AG08396 (cell line): Measurements from ENCODE around the gene ANKS1A.

ENCODE experiments used
- DNase-seq: peaks from one replicate; pipeline ENCODE4 v3.0.0; 2012; ENCODE audit warnings: low spot score, mixed read lengths

The ANKS1A gene

GRCh38 chr6:35054106-35054742, 165.2 kb downstream of the ANKS1A start:
- no peak for DNase-seq

DNA sequence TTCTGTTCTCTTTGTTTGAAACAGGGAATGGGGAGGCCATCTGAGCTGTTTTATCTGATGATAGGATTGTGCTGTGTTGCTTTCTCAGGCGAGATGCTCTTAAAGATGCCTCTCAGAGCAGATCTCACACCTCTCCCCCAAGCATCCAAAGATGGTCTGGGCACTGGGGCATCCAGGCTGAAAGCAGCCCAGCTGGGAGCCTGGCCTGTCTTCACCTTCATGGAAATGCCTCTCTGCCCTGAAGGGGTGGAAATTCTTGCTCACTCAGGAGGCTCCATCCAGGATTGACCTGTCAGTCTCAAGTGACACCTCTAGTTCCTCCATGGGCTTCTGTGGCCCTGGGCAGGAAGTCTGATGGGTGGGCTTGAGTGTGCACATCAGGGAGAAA, 165.7 kb downstream of the ANKS1A start:
- no peak for DNase-seq

DNA sequence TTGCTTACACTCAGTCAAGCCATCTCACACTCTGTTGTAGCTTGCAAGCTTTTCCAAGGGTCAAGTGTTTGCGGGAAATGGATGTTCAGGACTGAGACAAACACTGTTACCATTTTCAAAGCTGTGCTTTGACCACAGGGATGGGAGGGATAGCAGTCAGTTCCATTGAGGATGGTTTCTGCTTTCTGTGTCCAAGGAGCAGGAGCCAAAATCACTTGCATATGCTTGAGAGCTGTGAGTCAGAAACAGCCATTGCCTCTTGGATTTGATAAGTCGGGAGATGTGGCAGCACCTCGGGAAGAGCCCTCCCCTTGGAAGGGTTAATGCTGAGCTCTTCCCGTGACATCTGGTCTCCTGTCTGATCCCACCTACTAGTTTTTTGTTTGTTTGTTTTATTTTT, 166.8 kb downstream of the ANKS1A start:
- no peak for DNase-seq

- DNase-seq: no peak
These were observed 167.9 kb downstream of the ANKS1A start for GRCh38 chr6:35056952-35057351.

GRCh38 chr6:35057449-35058357, 168.6 kb downstream of the ANKS1A start:
- DNase-seq: no peak

- no peak for DNase-seq
These were observed 169.3 kb downstream of the ANKS1A start for GRCh38 chr6:35058358-35058675.

- no peak for DNase-seq
These were observed 169.9 kb downstream of the ANKS1A start for GRCh38 chr6:35058865-35059522.

GRCh38 chr6:35059596-35060345, 170.7 kb downstream of the ANKS1A start:
- DNase-seq: no peak

GRCh38 chr6:35061102-35061615, 172.1 kb downstream of the ANKS1A start:
- no peak for DNase-seq

DNA sequence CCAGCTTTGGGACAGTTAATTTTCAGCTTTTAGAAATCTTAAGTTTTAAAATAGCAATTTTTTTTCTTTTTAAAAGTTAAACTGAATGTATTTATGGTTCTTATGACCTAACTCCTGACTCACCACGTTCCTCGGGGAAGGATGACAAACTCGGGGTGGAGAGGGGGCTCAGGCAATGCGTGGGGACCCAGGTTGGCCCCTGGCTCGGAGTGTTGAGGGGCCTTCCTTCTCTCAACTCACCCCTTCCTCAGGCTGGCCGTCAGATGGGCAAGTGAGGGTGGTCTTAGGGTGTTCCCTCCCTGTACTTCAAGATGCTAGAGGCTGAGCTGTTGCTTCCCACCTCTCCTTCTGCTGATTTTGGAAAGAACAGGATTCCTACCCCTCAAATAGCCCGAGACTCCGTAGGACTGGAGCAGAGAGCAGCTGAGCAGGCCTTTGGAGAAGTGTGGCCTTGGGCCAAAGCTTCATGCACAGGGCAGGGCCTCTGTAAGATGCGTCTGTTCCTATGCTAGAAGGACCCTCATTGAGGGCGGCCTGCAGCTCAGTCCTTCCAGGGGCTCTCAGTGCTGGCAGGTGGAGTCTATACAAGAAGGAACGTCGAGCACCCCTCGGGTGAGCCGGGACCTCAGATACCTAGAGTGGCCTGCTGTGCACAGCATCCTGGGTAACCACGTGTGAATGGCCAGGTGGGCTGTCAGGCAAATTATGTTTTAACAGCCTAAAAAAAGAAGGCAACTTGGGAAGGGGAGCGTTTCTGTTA, 172.8 kb downstream of the ANKS1A start:
- no peak for DNase-seq

GRCh38 chr6:35062676-35063574, 173.9 kb downstream of the ANKS1A start:
- no peak for DNase-seq

GRCh38 chr6:35063701-35064280, 174.7 kb downstream of the ANKS1A start:
- DNase-seq: no peak

DNA sequence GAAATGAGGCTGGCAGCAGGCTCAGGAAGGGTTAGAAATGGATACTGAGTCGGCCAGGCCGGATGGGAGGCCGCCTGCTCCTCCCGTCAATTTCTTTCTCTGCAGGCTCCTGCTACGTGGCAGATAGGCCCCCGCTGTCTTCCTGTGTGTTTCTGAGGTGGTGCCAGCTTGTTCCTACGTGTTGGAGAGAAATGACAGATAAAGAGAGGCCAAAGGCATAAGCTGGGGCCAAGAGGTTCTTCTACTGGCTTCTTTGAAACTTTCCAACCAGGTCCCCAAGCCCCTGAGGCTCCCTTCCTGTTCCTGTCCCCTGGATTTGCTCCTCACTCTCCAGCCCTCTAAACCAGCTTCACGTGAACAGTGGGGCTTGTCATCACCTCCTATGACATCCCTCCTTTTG, 175.2 kb downstream of the ANKS1A start:
- DNase-seq: no peak

DNA sequence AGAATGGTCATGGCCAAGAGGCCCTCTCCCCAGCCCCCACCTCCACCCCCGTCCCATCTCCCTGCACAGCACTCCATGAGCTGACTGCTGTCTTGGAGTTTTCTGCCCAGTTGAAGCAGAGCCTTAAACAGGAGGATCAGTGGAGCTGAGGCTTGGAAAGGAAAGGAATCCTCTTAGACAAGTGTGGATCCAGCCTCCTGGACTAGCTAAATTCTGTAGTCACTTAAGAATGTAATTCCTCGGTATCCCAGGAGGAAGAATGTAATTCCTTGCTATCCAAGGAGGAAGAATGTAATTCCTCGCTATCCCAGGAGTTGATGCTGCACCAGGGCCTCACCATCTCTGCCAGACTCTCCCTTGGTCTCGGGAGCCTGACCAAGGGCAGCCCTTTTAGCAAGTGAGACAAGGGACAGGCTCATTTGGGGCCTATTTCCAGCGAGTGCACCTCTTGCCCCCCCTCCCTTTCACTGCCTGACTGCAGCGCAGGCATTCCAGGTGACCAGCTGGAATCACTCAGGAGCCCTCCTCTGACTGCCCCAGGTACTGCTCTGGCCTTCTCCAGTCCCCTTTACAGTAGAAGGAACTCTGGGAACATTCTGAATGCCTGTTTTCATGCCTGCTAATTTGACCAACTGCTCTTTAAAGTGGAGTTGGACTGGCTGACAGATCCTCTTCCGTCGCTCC, 175.8 kb downstream of the ANKS1A start:
- no peak for DNase-seq

GRCh38 chr6:35065441-35065800, 176.4 kb downstream of the ANKS1A start:
- DNase-seq: no peak

GRCh38 chr6:35065870-35066269, 176.8 kb downstream of the ANKS1A start:
- DNase-seq: no peak

- DNase-seq: no peak
These were observed 178.2 kb downstream of the ANKS1A start for GRCh38 chr6:35067234-35067633.

DNA sequence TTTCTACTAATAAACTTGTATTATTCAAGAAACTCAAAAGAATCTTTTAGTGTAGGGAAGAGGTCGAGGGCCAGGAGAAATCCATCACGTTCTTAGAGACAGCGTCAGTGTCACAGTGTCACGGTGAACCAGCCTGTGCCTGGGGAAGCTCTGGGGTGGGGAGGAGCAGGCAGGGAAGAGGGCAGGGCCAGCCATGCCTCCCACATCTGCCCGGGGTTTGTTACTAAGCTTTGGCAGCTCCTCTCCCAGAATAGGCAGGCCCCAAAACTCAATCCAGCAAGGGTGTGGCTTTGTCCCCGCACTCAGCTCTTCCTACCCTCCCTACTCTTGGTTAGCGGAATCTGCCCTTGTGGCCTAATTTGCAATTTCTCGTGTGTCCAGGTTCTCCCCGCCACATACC, 179.2 kb downstream of the ANKS1A start:
- DNase-seq: no peak

- DNase-seq: no peak
These were observed 179.6 kb downstream of the ANKS1A start for GRCh38 chr6:35068644-35069043.

DNA sequence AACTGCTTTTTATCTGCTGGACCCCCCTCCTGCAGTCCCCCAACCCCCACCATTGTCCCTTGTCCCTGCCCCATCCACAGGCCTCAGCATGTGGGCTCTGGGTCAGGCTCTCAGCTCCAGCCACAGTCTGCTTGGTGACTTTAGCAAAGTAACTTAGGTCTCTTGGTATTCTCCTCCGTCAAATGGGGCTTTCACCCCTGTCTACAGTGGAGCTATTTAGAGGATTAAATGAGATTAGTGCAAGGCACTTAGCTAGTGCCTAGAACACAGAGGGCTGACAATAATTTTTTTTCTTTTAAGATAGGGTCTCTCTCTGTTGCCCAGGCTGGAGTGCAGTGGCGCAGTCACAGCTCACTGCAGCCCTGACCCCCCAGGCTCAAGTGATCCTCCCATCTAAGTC, 180.2 kb downstream of the ANKS1A start:
- DNase-seq: no peak
